Measurements from ENCODE around the gene DLEC1. TPM values are rescaled to one million over a fixed set of nuclear protein-coding genes. Genes with fewer than 3 reads are reported as not detected.

Gene DLEC1
- total and polyA plus RNA-seq, 2 of the 4 experiments (the other 2 are of a cell fraction), result 0.03 TPM; not detected in 1

DNA sequence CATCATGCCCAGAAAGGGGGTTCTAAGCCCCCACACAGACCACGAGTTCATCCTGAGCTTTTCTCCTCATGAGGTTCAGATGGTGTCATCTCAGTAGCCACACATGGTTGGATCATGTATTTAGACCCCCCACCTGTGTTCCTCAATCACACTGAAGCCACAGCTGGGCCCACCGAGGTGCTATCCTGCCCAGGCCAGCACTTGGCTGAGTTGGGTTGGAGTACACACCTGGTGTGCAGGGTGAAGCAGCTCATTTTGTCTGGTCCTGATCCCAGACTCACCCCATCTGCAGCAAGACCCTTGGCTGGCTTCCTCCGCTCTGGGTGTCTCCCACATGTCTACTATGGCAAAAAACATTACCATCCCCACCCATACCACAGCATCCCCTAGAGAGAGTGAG lies 56.0 kb downstream of the DLEC1 start:
- H4K8ac ChIP-seq (ENCODE audit: low read depth in 2 of 2, low read length in 2 of 2), result no peak overlapping the region
- no peak overlapping the region for H3K18ac ChIP-seq (ENCODE audit: low read depth, low read length)
- H3K79me1 ChIP-seq (ENCODE audit: low read depth in 1 of 2, low read length in 2 of 2), result no peaks in the 10 kb centered on the region
- in situ Hi-C loops (cut with MboI; ENCODE audit: low sequenced_read_pairs), result no loop called here
- no peak overlapping the region for H3K4me3 ChIP-seq (ENCODE audit: insufficient read depth, low read depth, low read length)
- no peaks in the 10 kb centered on the region for H3K4me1 ChIP-seq (ENCODE audit: control insufficient read depth, insufficient read depth, low read length)
- no peaks in the 10 kb centered on the region for H3K9me3 ChIP-seq (ENCODE audit: control insufficient read depth, insufficient read depth, low read length)
- H2BK15ac ChIP-seq (ENCODE audit: low read depth, low read length), result no peak overlapping the region
- TF ChIP-seq, protein P1, sequence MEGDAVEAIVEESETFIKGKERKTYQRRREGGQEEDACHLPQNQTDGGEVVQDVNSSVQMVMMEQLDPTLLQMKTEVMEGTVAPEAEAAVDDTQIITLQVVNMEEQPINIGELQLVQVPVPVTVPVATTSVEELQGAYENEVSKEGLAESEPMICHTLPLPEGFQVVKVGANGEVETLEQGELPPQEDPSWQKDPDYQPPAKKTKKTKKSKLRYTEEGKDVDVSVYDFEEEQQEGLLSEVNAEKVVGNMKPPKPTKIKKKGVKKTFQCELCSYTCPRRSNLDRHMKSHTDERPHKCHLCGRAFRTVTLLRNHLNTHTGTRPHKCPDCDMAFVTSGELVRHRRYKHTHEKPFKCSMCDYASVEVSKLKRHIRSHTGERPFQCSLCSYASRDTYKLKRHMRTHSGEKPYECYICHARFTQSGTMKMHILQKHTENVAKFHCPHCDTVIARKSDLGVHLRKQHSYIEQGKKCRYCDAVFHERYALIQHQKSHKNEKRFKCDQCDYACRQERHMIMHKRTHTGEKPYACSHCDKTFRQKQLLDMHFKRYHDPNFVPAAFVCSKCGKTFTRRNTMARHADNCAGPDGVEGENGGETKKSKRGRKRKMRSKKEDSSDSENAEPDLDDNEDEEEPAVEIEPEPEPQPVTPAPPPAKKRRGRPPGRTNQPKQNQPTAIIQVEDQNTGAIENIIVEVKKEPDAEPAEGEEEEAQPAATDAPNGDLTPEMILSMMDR (conservative IDR thresholded peaks at IDR 0.05; ENCODE audit: low read depth, low read length), result no peak
- TF ChIP-seq ELK1 (IDR thresholded peaks at IDR 0.05; ENCODE audit: borderline replicate concordance, low read depth, low read length) (no peak), FOS (IDR thresholded peaks at IDR 0.05; ENCODE audit: low read depth, low read length) (no peak), NFE2L2 (IDR thresholded peaks at IDR 0.05; ENCODE audit: low read depth, low read length) (no peak), MAFK (IDR thresholded peaks at IDR 0.05; ENCODE audit: low read depth, low read length) (no peak), RCOR1 (IDR thresholded peaks at IDR 0.05; ENCODE audit: insufficient replicate concordance, low read length) (no peak), USF2 (IDR thresholded peaks at IDR 0.05; ENCODE audit: low read depth, low read length) (no peak), CHD1 (IDR thresholded peaks at IDR 0.05; ENCODE audit: low read depth, low read length) (no peak), MAZ (IDR thresholded peaks at IDR 0.05; ENCODE audit: borderline replicate concordance, low read depth, low read length) (no peak), RFX5 (IDR thresholded peaks at IDR 0.05; ENCODE audit: low read depth, low read length) (no peak), RAD21 (IDR thresholded peaks at IDR 0.05; ENCODE audit: low read length) (no peak), CEBPB (IDR thresholded peaks at IDR 0.05; ENCODE audit: low read depth, low read length) (no peak), SMC3 (IDR thresholded peaks at IDR 0.05; ENCODE audit: low read depth, low read length) (no peak)
- H3K9me1 ChIP-seq (ENCODE audit: insufficient read depth, low read length), result no peaks in the 10 kb centered on the region
- no peak overlapping the region for H3K4me2 ChIP-seq (ENCODE audit: low read depth, low read length)
- peak overlapping the region; percentile 63 for H2AK9ac ChIP-seq (replicated peaks; ENCODE audit: low read depth, low read length, poor library complexity)
- DNase-seq (no peak), ATAC-seq (ENCODE audit: low read depth) (no peak)
- no peak overlapping the region for H3K4ac ChIP-seq (ENCODE audit: low read depth, low read length)
- WGBS, 2 experiments (ENCODE audit: extremely low coverage in 2 of 2, insufficient read length in 1 of 2), result no CpG with 5 or more reads among the region's 3 CpGs
- H3K23ac ChIP-seq (ENCODE audit: low read depth, low read length), result no peak overlapping the region
- no peak overlapping the region for H3K14ac ChIP-seq (replicated peaks; ENCODE audit: low read depth, low read length)
- no peak overlapping the region for H2AK5ac ChIP-seq (ENCODE audit: low read depth, low read length)
- peaks cover 56% of the 10 kb centered on the region for H3K27me3 ChIP-seq (ENCODE audit: control insufficient read depth, insufficient read depth, low read length)
- H4K20me1 ChIP-seq (ENCODE audit: insufficient read depth, low read length), result no peaks in the 10 kb centered on the region; the same call in 1 of the 2 replicates
- no peak overlapping the region for H2BK5ac ChIP-seq (ENCODE audit: low read depth, low read length, poor library complexity, severe bottlenecking)
- no peaks in the 10 kb centered on the region for H3K36me3 ChIP-seq (ENCODE audit: control insufficient read depth, insufficient read depth, low read length)
- ChIA-PET CTCF (no interaction called here), POLR2A (ENCODE audit: unreplicated experiment) (no interaction called here)
- no peak overlapping the region for H3K56ac ChIP-seq (ENCODE audit: extremely low read depth, insufficient read depth, low read length)
- no peak overlapping the region for H4K91ac ChIP-seq (ENCODE audit: insufficient read depth, low read depth, low read length)
- no peak overlapping the region for H3K9ac ChIP-seq (ENCODE audit: low read depth, low read length)
- no peak overlapping the region for H4K5ac ChIP-seq (ENCODE audit: low read depth, low read length)
- BruUV-seq (replicated peaks), result no TSS peak
- no peak overlapping the region for H2BK20ac ChIP-seq (ENCODE audit: low read depth, low read length)
- intact Hi-C loops (cut with micrococcal nuclease), result no loop called here
- H2BK120ac ChIP-seq (ENCODE audit: low read depth, low read length), result no peak overlapping the region
- H2AFZ ChIP-seq (replicated peaks; ENCODE audit: low read length, poor library complexity), result no peak overlapping the region
- no peak overlapping the region for H3K27ac ChIP-seq (ENCODE audit: insufficient read depth, low read length)
- dilution Hi-C loops (cut with HindIII; ENCODE audit: low sequenced_read_pairs, unreplicated experiment), result no loop called here
